Forelimb muscle (tissue), 1 donor: ENCODE measurements around the gene GSG1. TPM values are rescaled to one million over a fixed set of nuclear protein-coding genes. Genes with fewer than 3 reads are reported as not detected.
"Not testable (repeated sequence)": the region's sequence is repeated elsewhere in the genome, so short reads cannot be mapped to it uniquely, and the experiment has no call there.

Experiments used
- DNase-seq: peaks from one replicate; pipeline ENCODE4 v3.0.0-alpha.2; 2013; ENCODE audit warnings: low read depth
- polyA plus RNA-seq: library from polyadenylated mRNA; unstranded; fragments of 120-200 nt; gene quantifications from one replicate; pipeline ENCODE4 v1.2.1, GENCODE V29; 2013; ENCODE audit not compliant: insufficient read length

The GSG1 gene
- polyA plus RNA-seq, 1 donor: 6.4 TPM

DNA sequence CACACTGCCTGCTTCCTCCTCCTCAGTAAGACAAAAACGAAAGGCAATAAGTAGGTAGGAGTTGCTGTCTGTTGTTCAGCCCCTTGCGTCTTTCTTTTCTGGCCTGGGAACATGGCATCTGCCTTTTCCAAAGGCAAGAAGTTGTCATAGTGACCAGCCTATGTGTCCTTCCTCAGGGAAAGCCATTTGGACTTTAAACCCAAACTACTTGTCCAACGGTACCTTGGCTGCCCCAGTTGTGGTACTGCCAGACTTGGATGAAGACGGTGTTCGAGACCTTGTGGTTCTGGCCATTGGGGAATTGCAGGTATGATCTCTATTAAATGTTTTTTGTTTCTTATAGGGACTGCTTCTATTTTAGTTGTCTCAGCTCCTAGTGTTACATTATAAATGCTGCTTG lies 40.8 kb downstream of the GSG1 start:
- DNase-seq: no peak

DNA sequence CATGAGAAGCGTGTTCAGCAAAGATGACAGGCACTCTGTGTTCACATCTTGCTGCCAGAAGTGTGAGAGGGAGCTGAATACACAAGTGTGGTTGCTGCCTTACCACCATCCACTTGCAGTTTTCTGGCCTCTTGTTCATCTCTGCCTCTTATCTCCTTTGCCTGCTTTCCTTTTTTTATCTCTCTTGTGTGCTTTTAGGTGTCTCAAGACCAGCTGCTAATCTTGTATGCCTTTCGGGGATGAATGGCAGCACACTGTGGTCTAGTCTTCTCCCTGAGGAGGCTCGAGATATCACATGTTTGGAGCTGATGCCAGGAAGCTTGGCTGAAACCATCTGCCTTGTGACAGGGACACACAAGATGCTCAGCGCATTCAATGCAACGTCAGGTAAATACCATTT lies 42.1 kb downstream of the GSG1 start:
- DNase-seq: no peak

DNA sequence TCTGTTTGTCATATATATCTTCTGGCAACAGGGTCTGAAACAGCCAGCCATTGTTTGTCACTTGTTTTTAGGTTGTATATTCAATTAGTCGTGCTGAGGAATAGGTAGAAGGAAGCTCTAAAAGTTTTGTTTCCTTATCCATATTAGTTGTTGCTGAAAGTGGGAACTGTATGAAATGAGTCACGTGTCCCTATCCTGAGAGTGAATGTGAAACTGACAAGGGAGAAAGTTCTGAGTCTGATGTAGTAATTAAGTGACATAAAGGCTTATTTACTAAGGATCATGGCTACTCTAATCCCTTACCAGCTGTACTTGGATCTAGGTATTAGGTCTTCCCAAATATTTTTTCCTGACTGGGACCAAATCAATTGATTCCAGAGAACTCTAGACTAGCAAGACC lies 42.9 kb downstream of the GSG1 start:
- no peak for DNase-seq

DNA sequence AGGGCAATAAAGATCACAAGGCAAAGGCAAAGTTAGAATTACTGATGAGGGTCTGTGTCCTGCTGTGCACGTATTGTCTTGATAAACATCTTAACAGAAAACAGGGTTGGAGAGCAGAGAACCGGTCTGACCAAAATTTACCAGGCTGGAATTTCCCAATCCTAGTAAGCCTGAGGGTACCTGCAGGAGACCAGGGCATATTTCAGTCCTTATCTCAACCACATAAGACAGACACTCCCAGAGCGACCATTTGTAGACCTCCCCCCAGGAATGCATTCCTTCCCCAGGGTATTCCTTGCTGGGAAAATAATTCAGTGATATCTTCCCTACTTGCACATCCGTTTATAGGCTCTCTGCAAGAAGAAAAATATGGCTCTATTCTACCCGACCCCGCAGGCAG lies 49.9 kb downstream of the GSG1 start:
- DNase-seq: not testable (repeated sequence)

DNA sequence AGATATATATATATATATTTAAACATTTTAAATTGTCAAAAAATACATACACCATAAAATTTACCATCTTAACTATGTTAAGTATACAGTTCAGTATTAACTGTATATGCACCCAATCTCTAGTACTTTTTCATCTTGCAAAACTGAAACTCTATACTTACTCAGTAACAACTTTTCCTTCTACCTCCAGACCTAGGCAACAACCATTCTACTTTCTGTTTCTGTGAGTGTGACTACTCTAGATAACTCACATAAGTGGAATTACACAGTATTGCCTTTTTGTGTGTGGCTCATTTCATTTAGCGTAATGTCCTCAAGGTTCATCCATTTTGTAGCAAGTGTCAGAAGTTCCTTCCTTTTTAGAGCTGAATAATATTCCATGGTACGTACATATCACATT lies 51.0 kb downstream of the GSG1 start:
- DNase-seq: no peak

DNA sequence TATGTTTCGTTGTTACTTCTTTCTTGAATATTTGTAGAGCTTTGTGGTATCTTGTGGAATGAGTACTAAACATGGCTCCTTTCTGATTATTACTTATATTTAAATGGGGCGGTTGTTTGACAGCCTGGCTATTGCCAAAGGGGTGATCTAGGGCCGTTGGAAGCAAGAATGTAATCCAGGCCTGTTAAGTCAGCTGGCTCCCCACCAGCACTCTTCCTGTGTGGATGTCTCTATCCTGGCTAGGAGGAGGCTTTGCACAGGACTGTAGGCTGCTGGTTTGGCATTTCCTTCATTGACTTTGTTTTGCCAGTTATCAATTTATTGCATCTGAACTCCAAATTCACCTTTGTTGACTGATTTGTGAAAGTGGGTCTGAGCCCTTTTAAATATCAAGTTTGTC lies 53.7 kb downstream of the GSG1 start:
- no peak for DNase-seq

DNA sequence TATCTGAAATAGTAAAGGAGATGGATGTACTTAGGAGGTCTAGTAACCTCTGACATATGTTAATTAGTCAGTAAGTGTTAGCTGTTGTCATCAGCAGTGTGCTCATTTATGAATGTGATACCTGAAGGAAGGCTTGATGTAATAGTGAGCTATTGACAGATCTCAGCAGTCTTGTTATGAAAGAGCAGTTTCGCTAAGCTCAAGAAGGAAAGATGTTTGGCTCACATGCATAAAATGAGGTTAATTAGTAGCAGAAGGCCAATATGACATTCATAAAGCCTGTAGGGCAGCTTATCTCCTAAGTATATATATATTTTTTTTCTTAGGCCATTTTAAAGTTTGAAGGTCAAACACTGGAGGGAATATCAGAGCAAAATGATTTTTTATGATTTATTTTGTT lies 56.5 kb downstream of the GSG1 start:
- DNase-seq: no peak

DNA sequence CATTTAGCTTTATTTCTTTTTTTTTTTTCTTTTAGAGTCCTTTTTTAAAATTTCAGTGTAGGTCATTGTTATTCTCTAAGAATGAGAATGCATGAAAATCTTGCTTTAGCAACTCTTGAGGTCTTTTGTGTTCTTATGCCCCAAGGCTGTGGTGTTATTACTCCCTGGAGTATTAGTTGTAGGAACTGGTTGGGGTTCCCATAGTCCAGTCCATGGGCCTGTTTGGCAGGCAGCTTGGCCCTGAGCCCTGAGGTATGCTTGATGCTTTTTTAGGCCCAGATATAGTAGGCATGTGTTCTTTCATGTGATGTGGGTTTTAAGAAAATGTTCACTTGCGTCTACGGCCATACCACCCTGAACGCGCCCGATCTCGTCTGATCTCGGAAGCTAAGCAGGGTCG lies 57.7 kb downstream of the GSG1 start:
- no peak for DNase-seq

DNA sequence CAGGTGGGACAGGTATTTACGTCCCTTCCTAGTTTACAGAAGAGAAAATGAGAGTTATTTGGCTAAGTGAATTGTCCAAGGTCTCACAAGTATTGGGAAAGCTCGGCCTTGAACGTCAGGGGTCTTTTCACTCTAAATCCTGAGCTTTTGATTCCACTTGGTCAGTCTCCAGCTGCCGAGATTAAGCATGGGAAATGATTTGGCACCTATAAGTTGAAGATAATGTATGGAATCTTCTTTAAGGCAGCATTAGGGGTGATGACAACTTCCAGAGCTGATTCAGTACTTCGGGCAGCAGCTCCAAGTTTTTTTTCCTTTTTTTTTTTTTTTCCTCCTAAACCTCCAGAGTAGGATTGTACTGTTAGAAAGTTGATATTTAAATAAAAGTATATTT lies 58.6 kb downstream of the GSG1 start:
- DNase-seq: no peak

DNA sequence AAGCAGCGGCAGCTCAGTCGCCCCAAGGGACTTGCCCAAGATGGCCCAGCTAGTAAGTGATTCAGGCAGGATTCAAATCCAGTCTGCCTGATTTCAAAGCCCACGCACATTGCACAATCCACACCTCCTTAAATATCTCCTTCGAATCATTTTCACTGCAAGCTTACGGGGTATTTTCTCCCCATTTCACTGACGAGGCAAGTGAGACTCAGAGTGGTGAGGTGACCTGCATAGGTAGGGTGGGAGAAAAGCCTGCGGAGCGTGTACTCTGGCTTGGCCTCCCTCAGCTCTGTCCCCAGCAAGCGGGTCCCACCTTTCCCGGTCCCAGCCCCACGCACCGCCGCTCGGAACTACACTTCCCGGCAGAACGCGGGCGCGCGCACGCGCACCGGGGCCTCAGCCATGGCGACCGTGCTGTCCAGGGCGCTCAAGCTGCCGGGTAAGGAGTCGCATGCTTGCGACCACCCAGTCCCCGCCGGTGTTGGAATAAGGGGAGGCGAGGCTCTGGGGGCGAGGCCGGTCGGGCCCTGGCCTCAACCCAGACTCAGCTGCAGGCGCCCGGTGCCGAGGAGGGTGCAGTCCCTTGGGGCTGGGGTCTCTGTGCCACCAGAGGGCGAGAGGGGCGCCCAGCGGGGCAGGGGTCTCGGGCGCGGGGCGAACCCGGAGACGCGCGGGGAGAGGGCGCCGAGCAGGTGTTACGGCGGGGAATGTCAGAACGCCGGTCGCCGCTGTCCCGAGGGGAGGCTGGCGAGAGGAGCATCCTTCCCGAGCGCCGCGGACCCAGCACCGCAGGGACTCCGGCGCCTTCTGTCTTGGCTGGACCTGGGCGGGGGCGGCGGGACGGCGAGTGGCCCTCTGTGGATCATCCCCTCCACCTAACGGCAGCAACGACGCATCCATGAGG lies 59.2 kb downstream of the GSG1 start, which contains the start of gene FAM234B:
Gene FAM234B, plus strand, starts transcription at position 380 of the 904 bp plus-strand sequence. Its CDS starts 23 bp downstream, at position 403.
- no peak for DNase-seq

DNA sequence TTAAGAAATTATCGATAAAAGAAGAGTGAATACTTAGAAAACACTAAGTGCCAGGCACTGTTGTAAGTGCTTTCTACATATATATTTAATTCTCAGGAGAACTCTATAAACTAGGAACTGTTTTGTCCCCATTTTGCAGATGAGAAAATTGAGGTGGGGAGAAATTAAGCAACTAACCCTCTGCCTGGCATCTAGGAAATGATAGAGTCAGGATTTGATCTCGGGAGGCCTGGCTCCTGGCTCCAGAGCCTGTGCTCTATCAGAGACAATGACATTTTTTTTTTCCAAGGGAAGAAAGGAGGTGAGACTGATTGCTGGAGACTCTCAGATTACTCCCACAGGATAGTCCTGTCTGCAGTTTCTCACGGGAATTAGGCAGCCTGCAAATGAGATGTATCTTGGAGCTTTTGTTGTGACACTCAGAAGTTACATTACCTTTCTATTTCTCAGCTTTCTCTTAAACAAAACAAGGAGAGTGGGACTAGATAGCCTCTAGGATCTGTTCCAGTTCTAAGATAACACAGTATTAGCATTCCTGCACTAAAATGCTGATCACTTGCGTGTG lies 60.7 kb downstream of the GSG1 start:
- DNase-seq: no peak

DNA sequence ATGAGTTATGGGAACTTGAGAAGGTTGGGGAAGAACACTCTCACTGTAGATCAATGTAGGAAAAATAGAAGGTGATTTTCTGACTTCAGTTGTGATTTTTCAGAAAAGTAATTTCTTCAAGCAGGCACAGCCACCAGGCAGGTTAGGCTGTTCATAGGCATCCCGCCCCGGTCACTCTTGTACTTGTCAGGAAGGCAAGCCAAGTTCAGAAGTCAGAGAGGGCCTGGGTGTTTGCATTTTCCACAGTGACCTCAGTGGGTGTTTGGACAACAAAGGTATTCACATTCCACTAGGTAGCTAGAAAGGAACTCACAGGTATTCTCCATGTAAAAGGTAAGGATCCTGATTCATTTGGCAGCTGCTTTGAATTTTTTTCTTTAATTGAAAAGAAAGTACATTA lies 62.2 kb downstream of the GSG1 start:
- DNase-seq: no peak

DNA sequence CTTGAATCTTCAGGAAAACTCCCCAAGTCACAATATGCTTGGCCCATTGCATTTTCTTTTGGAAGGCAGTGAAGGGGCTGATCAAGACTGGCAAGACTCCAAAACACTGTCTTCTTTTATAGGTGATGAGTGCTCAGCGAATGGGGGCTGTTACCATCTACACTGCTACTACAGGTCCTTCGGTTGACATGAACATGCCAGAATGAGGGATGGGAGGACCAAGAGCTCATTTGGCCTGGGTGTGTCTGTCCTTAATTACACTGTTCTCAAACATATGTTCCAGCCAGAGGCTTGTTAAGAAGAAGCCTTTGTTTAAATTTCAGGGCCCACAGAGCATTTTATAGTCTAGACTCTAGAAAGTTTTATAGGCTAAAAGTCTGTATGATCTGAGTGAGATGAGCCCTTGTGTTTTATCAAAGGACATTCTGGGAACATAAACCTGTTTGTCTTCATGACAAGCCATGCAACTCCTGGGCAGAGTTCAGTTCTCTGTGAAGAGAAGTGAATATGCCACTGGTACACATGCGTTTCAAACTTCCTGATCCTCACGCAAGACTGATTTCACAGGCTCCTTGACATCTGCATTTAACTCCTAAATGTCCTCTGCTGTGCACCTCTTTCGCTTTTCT lies 64.0 kb downstream of the GSG1 start:
- DNase-seq: no peak

DNA sequence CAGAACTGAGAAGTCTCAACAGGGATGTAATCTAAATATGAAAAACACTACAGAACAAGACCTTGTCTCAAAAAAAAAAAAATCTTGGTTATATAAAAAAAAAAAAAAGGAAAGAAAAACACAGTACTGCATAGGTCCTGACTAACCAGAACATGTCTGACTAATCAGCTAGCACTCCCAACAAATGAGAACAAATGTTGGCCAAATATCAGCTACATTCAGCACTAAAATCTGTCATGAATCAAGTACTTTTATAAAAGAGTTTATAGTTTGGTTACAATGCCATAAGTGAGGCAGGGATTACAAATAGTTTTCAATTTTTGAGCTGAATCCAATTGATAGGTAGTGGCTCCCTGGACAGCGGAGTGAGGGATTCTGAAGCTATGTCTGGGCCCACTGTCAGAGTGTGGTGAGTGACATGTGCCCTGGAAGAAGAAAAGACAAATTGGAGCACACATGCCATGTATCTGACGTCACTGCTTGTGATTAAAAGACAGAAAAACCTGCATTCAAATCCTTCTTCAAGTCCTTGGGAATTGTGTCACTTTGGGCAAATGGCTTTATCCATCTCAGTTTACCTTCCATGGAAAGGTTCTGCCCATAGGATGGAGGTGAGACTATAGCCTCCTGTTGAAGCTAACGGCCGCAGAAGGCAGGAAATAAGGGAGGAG lies 64.8 kb downstream of the GSG1 start:
- DNase-seq: no peak

DNA sequence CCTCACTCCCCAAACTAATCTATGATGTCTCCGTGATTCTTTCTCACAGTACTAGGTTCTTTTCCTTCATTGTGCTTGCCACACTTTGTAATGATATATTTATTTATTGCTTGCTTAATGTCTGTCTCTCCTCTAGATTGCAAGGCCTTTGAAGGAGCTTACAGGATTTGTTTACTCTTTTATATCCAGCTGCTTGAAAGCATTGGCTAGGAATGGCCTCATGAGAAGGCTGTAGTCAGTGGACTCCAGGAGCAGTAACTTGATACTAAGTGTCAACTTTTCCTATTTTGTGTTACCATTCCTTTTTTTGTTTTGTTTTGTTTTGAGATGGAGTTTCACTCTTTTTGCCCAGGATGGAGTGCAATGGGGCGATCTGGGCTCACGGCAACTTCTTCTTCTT lies 66.6 kb downstream of the GSG1 start:
- DNase-seq: no peak

DNA sequence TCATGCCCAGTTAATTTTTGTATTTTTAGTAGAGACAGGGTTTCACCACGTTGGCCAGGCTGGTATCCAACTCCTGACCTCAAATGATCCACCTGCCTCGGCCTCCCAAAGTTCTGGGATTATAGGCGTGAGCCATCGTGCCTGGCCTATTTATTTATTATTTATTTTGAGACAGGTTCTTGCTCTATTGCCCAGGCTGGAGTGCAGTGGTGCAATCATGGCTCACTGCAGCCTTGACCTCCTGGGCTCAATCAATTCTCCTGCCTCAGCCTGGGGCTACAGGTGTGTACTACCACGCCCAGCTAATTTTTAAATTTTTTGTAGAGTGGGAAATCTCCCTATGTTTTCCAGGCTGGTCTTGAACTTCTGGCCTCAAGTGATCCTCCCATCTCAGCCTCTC lies 68.1 kb downstream of the GSG1 start:
- DNase-seq: not testable (repeated sequence)

Other genes with a start within 250 kb of the GSG1 start
- gene GPRC5A, start 212.1 kb downstream of the GSG1 start, polyA plus RNA-seq: 1.9 TPM
- 0.32 TPM for gene GPRC5D, start 151.5 kb downstream of the GSG1 start, polyA plus RNA-seq
- 34.4 TPM for gene HEBP1, start 103.4 kb downstream of the GSG1 start, polyA plus RNA-seq
- 4.0 TPM for gene FAM234B, start 59.3 kb downstream of the GSG1 start, polyA plus RNA-seq
- 117 TPM for gene EMP1, start 93.1 kb upstream of the GSG1 start, polyA plus RNA-seq